Right ventricle myocardium superior (tissue), 1 donor: ENCODE results near the gene NADSYN1. TPM values are rescaled to one million over a fixed set of nuclear protein-coding genes. Genes with fewer than 3 reads are reported as not detected.

ENCODE experiments used
- microRNA-seq: library from miRNA; unstranded; fragments of <30 nt; microRNA quantifications from one replicate; pipeline ENCODE4 v1.2.0, GENCODE V29; 2020
- total RNA-seq: library from RNA; stranded (reverse); fragmentation: NEBNext Ultra II Directional; extraction: Animal tissue kit (Norgen Biotek cat#: 25700); gene quantifications from one replicate; pipeline ENCODE4 v1.2.1, GENCODE V29; 2021
- donor health status: DM: no; HTN: yes; CAD: no; lungs with severe emphysema.

The NADSYN1 gene
- total RNA-seq, 1 donor from 2014 or later, result 18.5 TPM

Small RNA genes within 50 kb of the gene (microRNA-seq; reads per million reads assigned to microRNA genes)
- not detected for gene MIR6754

Other genes starting within 250 kb of the NADSYN1 start
- gene SHANK2, start 200.6 kb upstream of the NADSYN1 start, total RNA-seq, result 0.11 TPM
- 48.5 TPM for gene DHCR7, start 4.8 kb upstream of the NADSYN1 start, total RNA-seq
- gene KRTAP5-7, start 74.1 kb downstream of the NADSYN1 start, total RNA-seq, result not detected
- gene KRTAP5-8, start 84.8 kb downstream of the NADSYN1 start, total RNA-seq, result not detected
- not detected for gene KRTAP5-9, start 95.2 kb downstream of the NADSYN1 start, total RNA-seq
- gene KRTAP5-10, start 112.4 kb downstream of the NADSYN1 start, total RNA-seq, result not detected
- not detected for gene KRTAP5-11, start 129.7 kb downstream of the NADSYN1 start, total RNA-seq